GM18519 (cell line): Measurements from ENCODE around the gene LARGE1.

Source experiments
- ATAC-seq: cut with Tn5 transposase; IDR thresholded peaks from one replicate; pipeline ENCODE4 v1.9.1; 2021; ENCODE audit warnings: mild to moderate bottlenecking, moderate library complexity; ENCODE audit not compliant: unreplicated experiment, low FRiP score

Gene LARGE1

DNA sequence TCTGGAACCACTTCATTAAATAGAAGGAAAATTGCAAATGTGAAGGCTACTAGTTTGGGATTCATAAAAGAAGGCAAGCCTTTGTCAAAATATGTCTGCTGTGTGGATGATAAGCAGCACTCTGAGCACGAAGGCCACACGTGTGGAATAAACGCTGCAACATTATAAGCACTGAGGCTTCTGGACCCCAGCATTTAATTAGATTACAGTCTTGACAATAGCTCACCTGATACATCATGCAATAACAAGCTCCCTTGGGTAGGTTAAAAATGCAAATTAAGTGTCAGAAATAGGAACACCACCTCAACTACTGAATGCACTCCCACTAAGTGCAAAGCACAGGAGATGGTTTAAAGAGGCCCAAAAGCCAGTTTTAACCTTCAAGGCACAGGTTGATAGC is 179.3 kb downstream of the LARGE1 start:
- no peak for ATAC-seq

DNA sequence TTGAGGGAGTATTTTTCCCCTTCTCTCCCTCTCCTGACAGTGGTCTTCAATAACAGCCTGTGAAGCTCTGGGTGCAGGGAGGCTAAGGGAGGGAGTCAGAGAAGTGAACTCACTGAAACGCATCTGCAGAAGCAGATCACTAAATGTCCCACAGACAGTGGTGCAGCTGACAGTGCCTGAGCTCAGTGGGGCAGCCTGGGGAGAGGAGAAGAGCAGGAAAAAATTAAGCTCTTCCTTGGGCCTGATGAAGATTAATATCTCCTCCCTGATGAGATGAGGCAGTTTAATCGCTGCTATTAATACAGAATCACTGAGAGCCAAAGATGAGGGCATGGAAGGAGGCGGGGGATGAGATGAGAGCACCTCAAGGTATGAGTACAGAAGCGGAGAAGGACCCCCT is 180.8 kb downstream of the LARGE1 start:
- ATAC-seq = no peak

DNA sequence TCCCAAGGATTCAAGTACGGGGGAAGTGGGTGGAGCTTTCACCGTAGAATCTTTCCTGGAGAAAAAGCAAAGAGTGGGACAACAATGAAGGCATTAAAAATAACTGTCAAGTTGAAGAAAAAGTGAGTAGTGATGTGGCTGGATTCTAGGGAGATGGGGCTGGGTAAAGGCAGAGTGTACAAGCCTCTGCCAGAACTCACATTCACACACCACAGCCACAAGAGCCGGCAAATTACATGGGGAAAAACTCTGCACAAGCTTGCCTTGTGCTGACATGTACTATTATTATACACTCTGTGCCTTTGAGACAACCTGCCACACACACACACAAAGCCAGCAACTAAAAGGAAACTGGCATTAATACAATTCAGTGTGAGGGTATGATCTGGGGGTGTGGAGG is 182.6 kb downstream of the LARGE1 start:
- ATAC-seq = no peak

DNA sequence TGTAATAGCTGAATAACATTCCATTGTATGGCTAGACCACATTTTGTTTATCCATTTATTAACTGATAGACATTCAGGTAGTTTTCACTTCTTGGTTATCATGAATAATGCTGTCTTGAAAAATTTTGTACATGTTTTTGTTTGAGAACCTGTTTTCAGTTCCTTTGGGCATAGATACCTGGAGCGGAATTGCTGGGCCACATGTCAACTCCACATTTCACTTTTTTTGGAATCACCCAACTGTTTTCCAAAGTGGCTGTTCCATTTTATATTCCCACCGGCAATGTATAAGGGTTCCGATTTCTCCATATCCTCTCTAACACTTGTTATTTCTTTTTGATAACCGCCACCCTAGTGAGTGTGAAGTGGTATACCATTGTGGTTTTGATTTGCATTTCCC is 184.3 kb downstream of the LARGE1 start:
- ATAC-seq = no peak

DNA sequence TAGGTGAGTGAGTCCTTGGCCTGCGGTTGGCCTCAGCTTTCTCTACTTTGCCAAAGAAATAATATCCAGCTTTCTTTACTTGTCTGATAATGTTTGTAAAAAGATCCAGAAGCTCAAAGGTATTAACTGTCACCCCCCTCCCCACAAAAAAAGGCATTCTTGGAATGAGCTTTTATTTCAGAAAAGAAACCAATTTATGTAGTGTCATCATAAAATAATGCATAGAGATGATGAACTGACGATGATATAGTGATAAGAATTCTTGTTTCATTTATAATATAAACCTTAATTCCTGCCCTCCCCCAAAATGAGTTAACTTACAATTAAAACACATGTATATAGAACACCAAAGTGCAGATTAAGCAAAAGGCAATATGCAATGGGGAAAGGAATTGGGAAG is 191.4 kb downstream of the LARGE1 start:
- ATAC-seq = no peak

DNA sequence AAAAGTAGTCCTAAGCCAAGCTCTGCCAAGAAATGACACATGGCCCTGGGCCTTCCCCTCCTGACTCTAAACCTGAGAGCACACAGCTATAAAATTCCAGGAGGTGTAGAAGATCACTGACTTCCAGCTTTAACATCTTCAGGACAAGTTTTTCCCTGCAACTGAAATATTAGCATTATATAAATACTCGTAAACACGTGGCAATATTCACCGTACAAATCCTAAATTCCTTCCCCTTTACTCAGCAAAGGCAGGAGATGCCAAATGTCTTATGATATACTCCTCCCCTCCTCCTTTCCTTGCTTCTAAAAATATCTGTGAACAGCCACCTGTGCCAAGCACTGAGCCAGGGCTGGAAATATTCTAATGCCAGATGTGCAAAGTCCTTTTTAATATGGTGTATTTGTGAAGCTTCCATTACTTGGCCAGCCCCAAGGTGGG is 194.0 kb downstream of the LARGE1 start:
- no peak for ATAC-seq

DNA sequence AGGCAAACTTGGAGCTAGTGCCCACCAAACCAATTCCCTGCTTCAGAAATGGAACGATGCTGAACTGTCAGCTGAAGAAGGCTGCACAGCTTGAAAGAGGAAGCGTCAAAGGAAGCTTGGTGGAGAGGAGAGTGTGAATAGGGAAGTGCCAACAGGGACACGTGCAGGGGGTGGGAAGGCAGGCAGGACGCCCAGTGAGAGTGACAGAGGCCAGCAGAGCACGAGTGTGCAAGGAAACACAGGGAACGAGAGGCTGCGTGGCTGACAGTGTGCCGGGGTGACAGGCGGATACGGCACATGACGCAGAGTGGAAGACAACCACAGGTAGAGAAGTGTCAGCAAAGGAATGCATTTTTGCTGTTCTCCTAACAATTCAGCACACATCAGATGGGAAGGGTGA is 196.4 kb downstream of the LARGE1 start:
- ATAC-seq = no peak

DNA sequence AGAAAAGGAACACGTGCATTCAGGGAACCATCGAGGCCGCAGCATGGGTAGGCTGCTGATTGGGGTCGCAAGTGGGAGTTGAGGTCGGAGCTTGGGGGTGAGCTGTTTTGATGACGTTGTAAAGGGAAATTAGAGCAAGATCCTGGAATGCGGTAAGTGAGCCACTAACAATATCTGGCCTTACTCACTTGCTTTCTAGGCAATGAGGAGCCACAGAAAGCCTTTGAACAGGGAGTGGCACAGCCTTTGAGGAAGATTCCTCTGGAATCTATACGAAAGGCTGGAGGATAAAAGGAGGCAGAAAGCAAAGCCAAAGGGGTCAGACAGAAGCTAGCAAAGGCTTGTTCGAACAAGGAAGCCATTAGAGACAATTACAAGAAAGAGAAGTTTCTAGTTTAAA is 197.5 kb downstream of the LARGE1 start:
- ATAC-seq = no peak

DNA sequence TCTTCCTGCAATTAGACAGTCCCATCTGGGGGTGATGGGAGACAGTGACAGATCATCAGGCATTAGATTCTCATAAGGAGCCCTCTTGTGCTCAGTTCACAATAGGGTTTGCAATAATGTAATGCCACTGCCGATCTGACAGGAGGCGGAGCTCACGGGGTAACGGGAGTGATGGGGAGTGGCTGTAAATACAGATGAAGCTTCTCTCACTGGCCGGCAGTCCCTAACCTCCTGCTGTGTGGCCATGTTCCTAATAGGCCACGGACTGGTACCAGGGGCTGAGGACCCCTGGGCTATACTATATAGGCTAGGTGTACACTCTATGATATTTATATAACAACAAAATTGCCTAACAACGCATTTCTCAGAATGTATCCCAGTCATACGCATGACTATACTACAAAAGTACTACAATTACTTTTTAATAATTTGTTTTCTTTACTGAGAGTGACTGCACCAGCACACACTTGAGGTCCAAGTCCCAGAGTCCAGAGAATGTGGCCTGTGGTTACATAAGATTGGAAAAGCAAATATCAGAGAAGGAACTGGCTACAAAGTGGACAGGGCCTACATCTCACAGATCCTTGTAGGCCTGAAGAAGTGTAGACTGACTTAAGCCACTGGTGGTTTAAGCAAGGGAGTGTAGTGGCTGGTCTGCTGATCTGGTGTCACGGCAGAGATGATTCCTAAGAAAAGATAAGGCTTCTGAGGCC is 200.0 kb downstream of the LARGE1 start:
- no peak for ATAC-seq

DNA sequence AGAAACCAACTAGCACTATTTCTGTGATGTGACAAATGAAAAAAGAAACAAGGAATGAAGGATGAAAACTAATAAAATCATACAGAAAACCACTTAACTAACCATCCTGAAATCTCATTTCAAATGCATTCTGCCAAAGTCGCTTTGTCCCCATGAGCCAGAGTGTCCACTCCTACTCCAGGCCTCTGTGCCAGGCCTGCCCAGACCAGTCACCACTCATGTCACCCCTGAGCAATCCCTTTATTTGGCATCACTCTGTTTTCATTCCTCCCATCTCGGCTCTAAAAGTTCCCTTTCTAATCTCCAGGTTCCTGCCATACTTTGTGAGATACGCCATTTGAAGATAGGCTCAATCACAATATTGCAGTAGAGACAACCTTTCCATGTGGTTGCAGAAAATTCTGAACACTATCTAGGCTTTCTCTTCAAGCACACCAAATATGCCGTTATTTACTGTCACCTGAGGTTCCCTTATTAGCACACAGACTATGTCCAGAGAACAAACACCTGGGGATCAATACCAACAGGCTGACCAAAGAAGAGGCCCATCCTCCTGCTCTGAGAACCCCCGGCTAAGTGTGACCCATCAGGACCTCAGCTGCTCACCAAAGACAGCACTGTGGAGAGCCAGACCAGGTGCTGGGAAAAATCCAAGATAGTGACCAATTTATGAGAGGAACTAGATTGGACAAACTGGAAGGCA is 202.4 kb downstream of the LARGE1 start:
- ATAC-seq = no peak

DNA sequence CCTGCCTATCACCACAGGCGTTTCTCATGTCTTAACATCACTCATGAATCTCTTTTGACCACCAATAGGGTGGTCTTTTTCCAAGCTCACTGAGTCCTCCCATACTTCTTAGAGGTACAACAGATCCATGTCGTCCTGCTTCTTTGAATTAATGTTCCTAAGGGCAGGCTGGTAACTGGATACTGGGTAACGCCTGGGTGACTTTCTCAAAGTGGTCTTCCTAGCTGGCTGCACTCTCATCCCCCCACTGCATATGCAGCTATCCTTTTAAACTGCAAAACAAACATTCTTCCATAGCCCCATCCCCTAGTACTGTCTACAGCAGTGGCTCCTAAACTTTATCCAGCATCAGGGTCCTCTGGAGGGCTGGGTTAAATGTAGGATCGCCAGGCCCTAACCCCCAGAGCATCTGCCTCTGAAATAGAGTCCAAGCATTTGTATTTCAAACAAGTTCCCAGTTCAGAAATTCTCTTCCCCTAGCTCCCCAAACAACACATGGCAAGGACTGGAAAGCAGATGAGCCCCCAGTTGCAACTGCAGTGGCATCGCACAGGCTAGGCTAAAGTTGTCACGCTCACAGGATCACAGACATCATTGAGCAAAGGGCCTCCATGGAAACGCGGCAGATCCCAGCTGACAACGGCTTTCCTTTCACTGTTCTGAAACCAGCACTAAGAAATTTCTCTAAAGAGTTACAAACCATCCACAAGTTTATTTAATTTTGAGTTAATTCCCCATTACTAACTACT is 204.9 kb downstream of the LARGE1 start:
- no peak for ATAC-seq

DNA sequence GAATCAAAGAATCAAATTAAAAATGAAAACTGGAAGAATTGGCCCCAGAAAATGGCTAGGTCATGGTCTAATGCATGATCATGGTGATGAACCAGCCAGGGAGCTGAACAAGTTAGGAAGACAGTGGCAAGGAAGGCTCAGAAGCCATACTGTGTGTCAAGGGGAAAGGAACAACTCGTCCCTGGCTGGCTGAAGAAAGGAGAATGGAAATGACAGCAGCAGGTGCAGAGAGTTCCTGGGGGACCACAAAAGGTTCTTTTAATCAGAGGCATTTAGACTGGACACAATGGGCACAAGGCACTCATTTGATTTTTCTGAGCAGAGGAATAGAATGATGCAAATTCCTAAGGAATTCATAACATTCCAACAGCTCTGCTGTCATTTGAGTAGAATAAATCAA is 209.9 kb downstream of the LARGE1 start:
- ATAC-seq = no peak

DNA sequence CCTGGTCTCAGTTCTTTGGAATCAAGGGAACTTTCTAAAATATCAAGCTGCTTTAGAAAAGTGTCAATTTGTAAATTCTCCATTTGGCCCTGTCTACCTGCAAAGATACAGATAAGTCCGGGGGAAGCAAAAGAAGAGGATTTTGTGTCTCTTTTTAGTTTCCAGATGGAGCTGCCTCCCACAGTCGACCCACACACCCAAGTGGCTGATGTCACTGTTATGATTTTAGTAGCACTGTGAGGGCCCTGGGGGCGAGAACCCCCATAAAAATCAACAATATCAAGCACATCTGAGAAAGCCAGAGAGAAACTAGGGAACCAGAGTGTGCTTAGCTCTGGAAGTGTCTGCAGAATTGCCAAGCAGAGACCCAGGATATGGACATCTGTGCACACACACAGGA is 212.7 kb downstream of the LARGE1 start:
- no peak for ATAC-seq

DNA sequence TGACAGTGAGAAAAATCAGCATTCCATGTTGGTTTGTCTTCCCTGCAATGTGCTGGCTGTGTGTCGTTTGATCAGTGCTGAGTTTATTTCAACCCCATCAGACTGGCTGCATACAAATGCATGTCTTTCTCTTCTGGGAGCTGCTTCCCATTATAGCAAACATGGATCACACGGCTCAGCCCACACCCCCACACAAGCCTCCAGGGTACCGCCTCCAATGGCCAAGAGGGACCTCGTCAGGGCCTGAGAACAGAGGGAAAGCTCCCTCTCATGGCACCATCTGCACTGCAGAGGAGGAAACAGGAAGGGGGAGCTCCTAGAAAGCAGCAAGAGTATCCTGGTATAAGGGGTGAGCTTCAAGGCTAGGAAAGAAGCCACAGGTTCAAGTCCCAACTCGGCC is 214.2 kb downstream of the LARGE1 start:
- no peak for ATAC-seq

DNA sequence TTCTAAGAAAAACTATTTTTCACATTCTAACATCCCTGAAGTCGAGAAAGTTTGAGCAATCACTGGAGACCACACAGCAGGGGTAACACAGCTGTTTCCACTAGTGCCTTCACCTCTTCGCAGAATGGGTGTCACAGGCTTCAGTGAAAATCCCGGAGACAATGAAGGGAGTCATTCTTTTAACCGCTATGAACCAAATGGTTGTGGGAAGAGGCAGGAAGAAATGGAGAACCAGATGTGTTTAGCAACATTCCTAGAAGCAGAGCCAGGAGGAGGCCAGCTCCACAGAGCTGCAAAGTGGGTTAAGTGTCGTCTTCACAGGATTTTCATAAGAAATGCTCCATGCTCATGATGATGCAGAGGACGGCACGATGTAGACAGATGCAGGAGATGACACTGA is 221.1 kb downstream of the LARGE1 start:
- ATAC-seq = no peak

DNA sequence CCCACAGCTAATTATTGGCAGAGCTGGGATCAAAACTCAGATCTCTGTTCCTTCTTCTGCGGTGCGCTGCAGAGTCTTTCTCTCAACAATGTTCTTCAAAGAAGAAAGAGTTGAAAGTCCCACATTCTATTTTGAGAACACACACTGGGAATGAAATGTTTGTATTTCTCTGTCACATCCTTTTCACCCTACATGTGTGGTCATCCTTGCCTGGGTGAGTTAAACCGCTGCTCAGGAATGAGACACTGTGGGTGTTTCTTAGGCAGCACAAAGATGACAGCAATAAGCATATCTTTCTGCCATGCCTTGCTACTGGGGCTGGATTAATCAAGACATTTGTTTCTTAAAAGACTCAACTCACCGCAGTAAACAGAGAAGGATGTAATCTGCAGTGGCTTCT is 222.6 kb downstream of the LARGE1 start:
- ATAC-seq = no peak

DNA sequence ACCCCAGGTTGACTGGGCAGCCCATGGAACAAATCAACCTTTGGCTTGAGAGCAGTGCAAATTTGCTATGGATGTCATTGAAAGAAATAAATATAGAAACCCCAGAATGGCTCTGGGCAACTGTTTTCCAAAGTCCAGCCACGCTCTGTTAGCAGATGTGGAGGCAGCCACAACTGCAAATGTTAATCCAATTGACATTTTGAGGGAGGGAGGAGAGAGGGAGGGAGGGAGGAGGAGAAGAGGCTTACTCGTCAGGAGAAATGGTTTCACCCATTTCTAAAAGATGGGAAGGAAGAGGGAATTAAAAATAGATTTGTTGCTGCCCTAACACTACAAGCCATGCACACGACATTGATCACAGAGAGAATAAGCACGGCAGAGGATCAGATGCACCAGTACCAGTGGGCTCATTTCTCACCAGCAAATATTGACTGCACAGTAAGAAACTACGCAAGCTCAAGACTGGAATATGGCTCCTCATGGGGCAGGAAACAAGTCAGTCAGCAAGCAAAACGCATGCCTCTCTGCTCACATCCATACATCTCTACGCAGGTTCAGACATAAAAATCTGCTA is 229.1 kb downstream of the LARGE1 start:
- no peak for ATAC-seq

DNA sequence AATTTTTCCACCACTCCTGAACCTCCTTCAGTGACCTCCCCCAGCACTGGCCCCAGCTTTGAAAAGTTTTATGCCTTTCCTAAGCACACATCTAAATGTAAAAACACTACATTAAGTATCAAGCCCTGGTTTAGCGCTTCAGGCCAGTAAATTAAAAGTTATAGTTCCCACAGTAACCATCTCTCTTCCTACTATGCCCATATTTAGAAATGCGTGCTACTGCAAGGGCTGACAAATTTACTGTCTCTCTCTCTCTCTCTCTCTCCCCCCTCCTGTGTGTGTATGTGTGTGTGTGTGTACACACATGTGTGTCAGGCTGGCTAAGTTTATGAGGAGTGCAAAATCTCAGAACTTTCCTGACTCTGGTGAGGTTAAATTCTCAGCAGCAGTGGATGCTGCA is 231.4 kb downstream of the LARGE1 start:
- ATAC-seq = no peak

DNA sequence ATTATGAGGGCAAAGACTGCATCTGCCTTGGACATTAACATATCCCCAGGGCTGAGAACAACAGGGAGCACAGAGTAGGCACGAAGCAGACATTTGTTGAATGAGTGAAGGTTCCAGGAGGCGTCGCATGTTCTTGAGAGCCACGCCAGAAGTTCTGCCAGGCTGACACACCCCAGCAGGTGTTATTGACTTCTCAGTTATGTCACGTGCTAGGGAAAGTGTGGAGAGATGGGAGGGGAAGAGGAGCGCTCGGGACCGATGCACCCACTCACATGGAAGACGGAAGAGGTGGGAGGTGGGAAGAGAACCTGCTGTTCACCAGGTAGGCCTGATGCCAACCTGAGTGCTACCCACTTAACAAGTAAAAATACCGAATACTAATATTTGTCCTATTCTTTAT is 232.8 kb downstream of the LARGE1 start:
- no peak for ATAC-seq

DNA sequence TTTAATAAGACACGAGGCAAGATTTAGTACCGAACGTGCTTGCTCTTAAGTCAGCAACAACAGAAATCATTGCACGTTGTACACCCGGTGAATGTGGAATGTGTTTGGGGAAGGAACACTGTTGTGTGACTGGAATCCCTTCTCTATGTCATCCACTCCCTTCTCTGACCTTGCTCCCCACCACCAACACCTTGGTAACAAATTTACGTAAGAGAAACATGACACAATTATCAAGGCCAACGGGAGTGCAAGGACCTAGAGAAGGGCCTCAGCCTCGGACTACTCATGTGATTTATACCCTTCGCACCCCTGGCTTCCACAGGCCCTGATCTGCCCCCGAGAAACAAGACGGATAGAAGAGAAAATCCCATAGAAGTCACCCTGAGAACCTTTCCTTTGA is 236.2 kb downstream of the LARGE1 start:
- ATAC-seq = no peak

DNA sequence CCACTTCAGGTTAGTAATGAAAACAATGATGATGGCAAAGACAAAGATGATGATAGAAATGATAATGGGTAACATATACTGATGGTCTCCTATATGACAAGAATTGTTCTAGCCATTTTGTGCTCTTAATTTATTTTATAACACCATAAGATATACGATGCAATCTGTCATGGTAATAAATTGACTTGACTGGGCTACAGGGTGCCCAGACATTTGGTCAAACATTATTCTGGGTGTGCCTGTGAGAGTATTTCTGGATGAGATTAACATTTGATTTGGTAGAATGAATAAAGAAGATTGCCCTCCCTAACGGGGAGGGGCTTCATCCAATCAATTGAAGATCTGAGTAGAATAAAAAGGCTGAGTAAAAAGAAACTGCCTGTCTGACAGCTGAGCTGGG is 237.3 kb downstream of the LARGE1 start:
- no peak for ATAC-seq
